Neural cell (in vitro differentiated cells): Measurements from ENCODE around the gene SDSL. TPM values are rescaled to one million over a fixed set of nuclear protein-coding genes. Genes with fewer than 3 reads are reported as not detected.

ENCODE experiments used
- H2AFZ ChIP-seq: fragments of 200-600, 300-800 bp; sonication (generic), shearing (Covaris generic); 2 replicates; pipeline ENCODE4 v1.6.0; 2014; ENCODE audit warnings: low read depth, mild to moderate bottlenecking, antibody characterized with exemption, low read length, moderate library complexity
- H3F3A ChIP-seq: fragments of 200-600 bp; shearing (Covaris generic); 2 replicates; pipeline ENCODE4 v1.6.1; 2016; ENCODE audit warnings: mild to moderate bottlenecking, moderate library complexity, mixed read lengths, antibody characterized with exemption, low read length; ENCODE audit not compliant: insufficient read depth, poor library complexity, severe bottlenecking
- H3K27ac ChIP-seq: fragments of 200-600, 300-800 bp; sonication (generic), shearing (Covaris generic); 2 replicates; pipeline ENCODE4 v1.5.1; 2014; ENCODE audit warnings: mild to moderate bottlenecking, low read length, moderate library complexity
- H3K27me3 ChIP-seq: fragments of 300-800, 200-600 bp; sonication (generic), shearing (Covaris generic); 2 replicates; pipeline ENCODE4 v1.6.0; 2014; ENCODE audit warnings: mild to moderate bottlenecking, low read depth, low read length, moderate library complexity; ENCODE audit not compliant: insufficient read depth
- H3K36me3 ChIP-seq: fragments of 300-800, 200-600 bp; sonication (generic), shearing (Covaris generic); 2 replicates; pipeline ENCODE4 v1.5.1; 2014; ENCODE audit warnings: mild to moderate bottlenecking, antibody characterized with exemption, low read length, moderate library complexity; ENCODE audit not compliant: insufficient read depth
- H3K4me2 ChIP-seq: fragments of 300-800, 200-600 bp; sonication (generic), shearing (Covaris generic); 2 replicates; pipeline ENCODE4 v1.6.0; 2014; ENCODE audit warnings: mild to moderate bottlenecking, low read length
- H3K4me3 ChIP-seq: fragments of 300-800, 200-600 bp; sonication (generic), shearing (Covaris generic); 2 replicates; pipeline ENCODE4 v1.5.1; 2014; ENCODE audit warnings: mild to moderate bottlenecking, low read length, moderate library complexity
- H3K79me2 ChIP-seq: fragments of 200-600 bp; shearing (Covaris generic); replicated peaks from 2 replicates; pipeline ENCODE4 v1.6.0; 2014; ENCODE audit warnings: mild to moderate bottlenecking, low read length, moderate library complexity; ENCODE audit not compliant: insufficient read depth
- H3K9ac ChIP-seq: fragments of 300-800, 200-600 bp; sonication (generic), shearing (Covaris generic); 2 replicates; pipeline ENCODE4 v1.6.1; 2016; ENCODE audit warnings: mild to moderate bottlenecking, low read length, mixed read lengths
- H3K9me2 ChIP-seq: fragments of 200-600 bp; shearing (Covaris generic); 2 replicates; pipeline ENCODE4 v1.6.1; 2016; ENCODE audit warnings: mild to moderate bottlenecking, low read length, mixed read lengths; ENCODE audit not compliant: insufficient read depth
- H3K9me3 ChIP-seq: fragments of 200-600, 300-800 bp; sonication (generic), shearing (Covaris generic); 2 replicates; pipeline ENCODE4 v1.6.1; 2016; ENCODE audit warnings: mild to moderate bottlenecking, mixed run types, low read length, moderate library complexity, mixed read lengths
- H4K20me1 ChIP-seq: fragments of 200-600 bp; shearing (Covaris generic); 2 replicates; pipeline ENCODE4 v1.6.1; 2016; ENCODE audit warnings: mild to moderate bottlenecking, mixed run types; ENCODE audit not compliant: insufficient read depth
- EP300 ChIP-seq: fragments of 450-650 bp; conservative IDR thresholded peaks from 2 replicates; pipeline ENCODE4 v1.6.1; 2014; ENCODE audit warnings: antibody characterized with exemption, mild to moderate bottlenecking, moderate library complexity; ENCODE audit not compliant: poor library complexity, severe bottlenecking
- EZH2 ChIP-seq: fragments of 200-600, 300-800 bp; shearing (Covaris generic), sonication (generic); IDR thresholded peaks from 2 replicates; pipeline ENCODE4 v1.6.1; 2014; ENCODE audit warnings: antibody characterized with exemption, low read length, borderline replicate concordance, mild to moderate bottlenecking; ENCODE audit not compliant: insufficient read depth, poor library complexity, severe bottlenecking
- MXI1 ChIP-seq: fragments of 450-650 bp; conservative IDR thresholded peaks from 2 replicates; pipeline ENCODE4 v1.6.1; 2014; ENCODE audit warnings: antibody characterized with exemption, mild to moderate bottlenecking; ENCODE audit not compliant: poor library complexity, severe bottlenecking
- POLR2AphosphoS5 ChIP-seq: IDR thresholded peaks from 2 replicates; pipeline ENCODE4 v1.6.1; 2012
- RAD21 ChIP-seq: fragments of 450-650 bp; conservative IDR thresholded peaks from 2 replicates; pipeline ENCODE4 v1.6.1; 2014; ENCODE audit warnings: antibody characterized with exemption, mild to moderate bottlenecking, moderate library complexity
- SMC3 ChIP-seq: fragments of 450-650 bp; conservative IDR thresholded peaks from 2 replicates; pipeline ENCODE4 v1.6.1; 2014; ENCODE audit warnings: antibody characterized with exemption, mild to moderate bottlenecking, moderate library complexity; ENCODE audit not compliant: poor library complexity
- TAF1 ChIP-seq: IDR thresholded peaks from 2 replicates; pipeline ENCODE4 v1.6.1; 2012; ENCODE audit warnings: low read depth
- polyA plus RNA-seq: library from polyadenylated mRNA; depleted of rRNA; stranded (reverse); fragments of >200 nt; gene quantifications from 2 replicates; pipeline ENCODE4 v1.2.3, GENCODE V29; 2014
- TF ChIP-seq, protein P1 (sequence below): fragments of 450-650 bp; IDR thresholded peaks from 2 replicates; pipeline ENCODE4 v1.5.1; 2014; ENCODE audit warnings: antibody characterized with exemption, mild to moderate bottlenecking, moderate library complexity; ENCODE audit not compliant: poor library complexity, severe bottlenecking
- TF ChIP-seq, protein P2 (sequence below): IDR thresholded peaks from 2 replicates; pipeline ENCODE4 v1.6.1; 2012; ENCODE audit warnings: borderline replicate concordance

The SDSL gene
- polyA plus RNA-seq, 1 donor from 2014 or later: 2.7 TPM

DNA sequence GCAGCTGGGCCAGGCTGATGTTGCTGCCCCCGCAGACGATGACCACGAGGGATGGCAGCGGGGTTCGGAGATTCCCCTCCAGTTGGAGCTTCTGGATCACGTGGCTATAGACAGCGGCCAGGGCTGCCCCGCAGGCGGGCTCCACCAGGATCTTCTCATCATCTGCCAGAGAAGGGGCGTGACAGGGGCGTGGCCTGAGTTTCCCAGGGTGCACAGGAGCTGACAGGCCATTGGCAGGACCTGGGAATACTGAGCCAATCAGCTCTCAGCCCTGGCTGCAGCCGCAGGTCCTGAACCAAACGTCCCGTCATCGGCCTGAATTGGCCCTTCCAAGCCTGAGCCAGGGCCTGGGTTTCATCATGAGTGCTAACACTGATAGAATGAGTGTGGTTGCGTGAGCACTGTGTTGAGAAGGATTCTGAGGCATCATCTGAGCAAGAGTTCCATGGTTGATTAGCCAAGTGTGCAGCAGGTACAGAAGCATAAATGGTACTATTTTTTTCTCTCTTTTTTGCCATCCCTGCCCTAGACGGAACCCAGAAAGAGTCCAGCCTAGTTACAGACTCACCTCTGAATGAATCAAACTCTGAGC, 29.1 kb upstream of the SDSL start:
- no peaks in the 10 kb centered on the region for H3K27me3 ChIP-seq
- no peak overlapping the region for H3K27ac ChIP-seq
- H2AFZ ChIP-seq: no peak overlapping the region
- H3F3A ChIP-seq: no peaks in the 10 kb centered on the region
- H4K20me1 ChIP-seq: no peaks in the 10 kb centered on the region
- no peak overlapping the region for H3K4me2 ChIP-seq
- no peak overlapping the region for H3K9ac ChIP-seq
- H3K79me2 ChIP-seq: no peaks in the 10 kb centered on the region
- H3K36me3 ChIP-seq: no peaks in the 10 kb centered on the region
- H3K9me2 ChIP-seq: no peaks in the 10 kb centered on the region
- TF ChIP-seq, protein P1, sequence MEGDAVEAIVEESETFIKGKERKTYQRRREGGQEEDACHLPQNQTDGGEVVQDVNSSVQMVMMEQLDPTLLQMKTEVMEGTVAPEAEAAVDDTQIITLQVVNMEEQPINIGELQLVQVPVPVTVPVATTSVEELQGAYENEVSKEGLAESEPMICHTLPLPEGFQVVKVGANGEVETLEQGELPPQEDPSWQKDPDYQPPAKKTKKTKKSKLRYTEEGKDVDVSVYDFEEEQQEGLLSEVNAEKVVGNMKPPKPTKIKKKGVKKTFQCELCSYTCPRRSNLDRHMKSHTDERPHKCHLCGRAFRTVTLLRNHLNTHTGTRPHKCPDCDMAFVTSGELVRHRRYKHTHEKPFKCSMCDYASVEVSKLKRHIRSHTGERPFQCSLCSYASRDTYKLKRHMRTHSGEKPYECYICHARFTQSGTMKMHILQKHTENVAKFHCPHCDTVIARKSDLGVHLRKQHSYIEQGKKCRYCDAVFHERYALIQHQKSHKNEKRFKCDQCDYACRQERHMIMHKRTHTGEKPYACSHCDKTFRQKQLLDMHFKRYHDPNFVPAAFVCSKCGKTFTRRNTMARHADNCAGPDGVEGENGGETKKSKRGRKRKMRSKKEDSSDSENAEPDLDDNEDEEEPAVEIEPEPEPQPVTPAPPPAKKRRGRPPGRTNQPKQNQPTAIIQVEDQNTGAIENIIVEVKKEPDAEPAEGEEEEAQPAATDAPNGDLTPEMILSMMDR: no peak
- TF ChIP-seq SMC3: no peak
- H3K9me3 ChIP-seq: no peaks in the 10 kb centered on the region
- no peak overlapping the region for H3K4me3 ChIP-seq

DNA sequence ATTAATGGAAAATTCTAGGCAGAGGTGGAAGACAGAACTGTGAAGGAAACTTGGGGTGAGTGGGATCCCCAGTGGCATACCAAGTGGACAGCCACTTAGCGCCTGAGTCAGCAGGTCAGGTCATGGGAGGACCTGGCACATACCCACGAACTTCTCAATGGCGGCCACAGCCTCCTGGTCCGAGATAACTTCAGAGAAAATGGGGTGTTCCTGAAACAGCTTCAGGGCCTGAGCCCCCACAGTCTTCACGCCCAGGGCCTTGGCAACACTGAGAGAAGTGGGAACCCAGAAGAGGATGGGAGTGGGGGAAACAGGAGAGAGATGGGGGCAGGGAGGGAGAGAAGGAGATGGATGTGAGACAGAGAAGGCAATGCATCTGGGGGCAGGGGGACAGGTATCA, 28.4 kb upstream of the SDSL start:
- Histone ChIP-seq H3K27me3 (no peaks in the 10 kb centered on the region), H2AFZ (no peak overlapping the region), H3K27ac (no peak overlapping the region), H3K79me2 (no peaks in the 10 kb centered on the region), H3K9ac (no peak overlapping the region), H3K9me3 (no peaks in the 10 kb centered on the region), H3K9me2 (no peaks in the 10 kb centered on the region), H3K36me3 (no peaks in the 10 kb centered on the region), H3K4me2 (no peak overlapping the region), H4K20me1 (no peaks in the 10 kb centered on the region), H3K4me3 (no peak overlapping the region), H3F3A (no peaks in the 10 kb centered on the region)
- TF ChIP-seq SMC3 (no peak), EZH2 (no peak), POLR2AphosphoS5 (no peak), EP300 (no peak), TAF1 (no peak), MXI1 (no peak), RAD21 (no peak)
- TF ChIP-seq, protein P2, sequence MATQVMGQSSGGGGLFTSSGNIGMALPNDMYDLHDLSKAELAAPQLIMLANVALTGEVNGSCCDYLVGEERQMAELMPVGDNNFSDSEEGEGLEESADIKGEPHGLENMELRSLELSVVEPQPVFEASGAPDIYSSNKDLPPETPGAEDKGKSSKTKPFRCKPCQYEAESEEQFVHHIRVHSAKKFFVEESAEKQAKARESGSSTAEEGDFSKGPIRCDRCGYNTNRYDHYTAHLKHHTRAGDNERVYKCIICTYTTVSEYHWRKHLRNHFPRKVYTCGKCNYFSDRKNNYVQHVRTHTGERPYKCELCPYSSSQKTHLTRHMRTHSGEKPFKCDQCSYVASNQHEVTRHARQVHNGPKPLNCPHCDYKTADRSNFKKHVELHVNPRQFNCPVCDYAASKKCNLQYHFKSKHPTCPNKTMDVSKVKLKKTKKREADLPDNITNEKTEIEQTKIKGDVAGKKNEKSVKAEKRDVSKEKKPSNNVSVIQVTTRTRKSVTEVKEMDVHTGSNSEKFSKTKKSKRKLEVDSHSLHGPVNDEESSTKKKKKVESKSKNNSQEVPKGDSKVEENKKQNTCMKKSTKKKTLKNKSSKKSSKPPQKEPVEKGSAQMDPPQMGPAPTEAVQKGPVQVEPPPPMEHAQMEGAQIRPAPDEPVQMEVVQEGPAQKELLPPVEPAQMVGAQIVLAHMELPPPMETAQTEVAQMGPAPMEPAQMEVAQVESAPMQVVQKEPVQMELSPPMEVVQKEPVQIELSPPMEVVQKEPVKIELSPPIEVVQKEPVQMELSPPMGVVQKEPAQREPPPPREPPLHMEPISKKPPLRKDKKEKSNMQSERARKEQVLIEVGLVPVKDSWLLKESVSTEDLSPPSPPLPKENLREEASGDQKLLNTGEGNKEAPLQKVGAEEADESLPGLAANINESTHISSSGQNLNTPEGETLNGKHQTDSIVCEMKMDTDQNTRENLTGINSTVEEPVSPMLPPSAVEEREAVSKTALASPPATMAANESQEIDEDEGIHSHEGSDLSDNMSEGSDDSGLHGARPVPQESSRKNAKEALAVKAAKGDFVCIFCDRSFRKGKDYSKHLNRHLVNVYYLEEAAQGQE: no peak
- TF ChIP-seq, protein P1: no peak
